Measurements from ENCODE around the gene ENOX2. TPM values are rescaled to one million over a fixed set of nuclear protein-coding genes. Genes with fewer than 3 reads are reported as not detected.

Gene ENOX2
- total RNA-seq, 1 donor from 2014 or later: 15.6 TPM

- Mint-ChIP-seq H3K27me3 (ENCODE audit: insufficient read depth) (no peaks in the 10 kb centered on the region), H3K36me3 (ENCODE audit: low read depth) (no peaks in the 10 kb centered on the region), H3K4me3 (no peak overlapping the region), H3K4me1 (ENCODE audit: low read depth) (no peaks in the 10 kb centered on the region), H3K27ac (no peak overlapping the region), H3K9me3 (no peaks in the 10 kb centered on the region)
- intact Hi-C loops (cut with micrococcal nuclease): no loop called here
- DNase-seq (ENCODE audit: low spot score): no peak
These were observed 144.9 kb downstream of the ENOX2 start for GRCh38 chrX:130758072-130758471.

- Mint-ChIP-seq H3K4me1 (ENCODE audit: low read depth) (no peaks in the 10 kb centered on the region), H3K27me3 (ENCODE audit: insufficient read depth) (no peaks in the 10 kb centered on the region), H3K4me3 (no peak overlapping the region), H3K9me3 (no peaks in the 10 kb centered on the region), H3K27ac (no peak overlapping the region), H3K36me3 (ENCODE audit: low read depth) (no peaks in the 10 kb centered on the region)
- DNase-seq (ENCODE audit: low spot score): no peak
- intact Hi-C loops (cut with micrococcal nuclease): no loop called here
These were observed 146.8 kb downstream of the ENOX2 start for GRCh38 chrX:130756233-130756632.

- Mint-ChIP-seq H3K4me3 (no peak overlapping the region), H3K4me1 (ENCODE audit: low read depth) (no peaks in the 10 kb centered on the region), H3K27me3 (ENCODE audit: insufficient read depth) (no peaks in the 10 kb centered on the region), H3K36me3 (ENCODE audit: low read depth) (no peaks in the 10 kb centered on the region), H3K27ac (no peak overlapping the region), H3K9me3 (no peaks in the 10 kb centered on the region)
- no peak for DNase-seq (ENCODE audit: low spot score)
- intact Hi-C loops (cut with micrococcal nuclease): no loop called here
These were observed 148.7 kb downstream of the ENOX2 start for GRCh38 chrX:130754353-130754752.

- no peak overlapping the region for H3K27ac Mint-ChIP-seq
- H3K36me3 Mint-ChIP-seq (ENCODE audit: low read depth): no peaks in the 10 kb centered on the region
- H3K4me3 Mint-ChIP-seq: no peak overlapping the region
- no peaks in the 10 kb centered on the region for H3K9me3 Mint-ChIP-seq
- intact Hi-C loops (cut with micrococcal nuclease): no loop called here
- no peaks in the 10 kb centered on the region for H3K4me1 Mint-ChIP-seq (ENCODE audit: low read depth)
- no peak for DNase-seq (ENCODE audit: low spot score)
- no peaks in the 10 kb centered on the region for H3K27me3 Mint-ChIP-seq (ENCODE audit: insufficient read depth)
These were observed 156.2 kb downstream of the ENOX2 start for GRCh38 chrX:130746709-130747342.

- H3K9me3 Mint-ChIP-seq: no peaks in the 10 kb centered on the region
- H3K4me3 Mint-ChIP-seq: no peak overlapping the region
- no peaks in the 10 kb centered on the region for H3K4me1 Mint-ChIP-seq (ENCODE audit: low read depth)
- no peaks in the 10 kb centered on the region for H3K27me3 Mint-ChIP-seq (ENCODE audit: insufficient read depth)
- no peaks in the 10 kb centered on the region for H3K36me3 Mint-ChIP-seq (ENCODE audit: low read depth)
- no peak for DNase-seq (ENCODE audit: low spot score)
- no peak overlapping the region for H3K27ac Mint-ChIP-seq
- intact Hi-C loops (cut with micrococcal nuclease): no loop called here
These were observed 156.9 kb downstream of the ENOX2 start for GRCh38 chrX:130746077-130746476.

- Mint-ChIP-seq H3K4me3 (no peak overlapping the region), H3K9me3 (no peaks in the 10 kb centered on the region), H3K36me3 (ENCODE audit: low read depth) (no peaks in the 10 kb centered on the region), H3K27ac (no peak overlapping the region), H3K27me3 (ENCODE audit: insufficient read depth) (no peaks in the 10 kb centered on the region), H3K4me1 (ENCODE audit: low read depth) (no peaks in the 10 kb centered on the region)
- no peak for DNase-seq (ENCODE audit: low spot score)
- intact Hi-C loops (cut with micrococcal nuclease): no loop called here
These were observed 161.4 kb downstream of the ENOX2 start for GRCh38 chrX:130741584-130741983.

GRCh38 chrX:130741151-130741550 is 161.9 kb downstream of the ENOX2 start:
- H3K36me3 Mint-ChIP-seq (ENCODE audit: low read depth): no peaks in the 10 kb centered on the region
- H3K27me3 Mint-ChIP-seq (ENCODE audit: insufficient read depth): no peaks in the 10 kb centered on the region
- DNase-seq (ENCODE audit: low spot score): no peak
- H3K9me3 Mint-ChIP-seq: no peaks in the 10 kb centered on the region
- intact Hi-C loops (cut with micrococcal nuclease): no loop called here
- H3K4me3 Mint-ChIP-seq: no peak overlapping the region
- no peak overlapping the region for H3K27ac Mint-ChIP-seq
- H3K4me1 Mint-ChIP-seq (ENCODE audit: low read depth): no peaks in the 10 kb centered on the region

- no peaks in the 10 kb centered on the region for H3K27me3 Mint-ChIP-seq (ENCODE audit: insufficient read depth)
- intact Hi-C loops (cut with micrococcal nuclease): no loop called here
- H3K4me3 Mint-ChIP-seq: no peak overlapping the region
- DNase-seq (ENCODE audit: low spot score): no peak
- H3K27ac Mint-ChIP-seq: no peak overlapping the region
- no peaks in the 10 kb centered on the region for H3K4me1 Mint-ChIP-seq (ENCODE audit: low read depth)
- H3K36me3 Mint-ChIP-seq (ENCODE audit: low read depth): no peaks in the 10 kb centered on the region
- no peaks in the 10 kb centered on the region for H3K9me3 Mint-ChIP-seq
These were observed 164.3 kb downstream of the ENOX2 start for GRCh38 chrX:130738638-130739195.

- Mint-ChIP-seq H3K36me3 (ENCODE audit: low read depth) (no peaks in the 10 kb centered on the region), H3K4me1 (ENCODE audit: low read depth) (no peaks in the 10 kb centered on the region), H3K27me3 (ENCODE audit: insufficient read depth) (no peaks in the 10 kb centered on the region), H3K4me3 (no peak overlapping the region), H3K9me3 (peaks cover 13% of the 10 kb centered on the region), H3K27ac (no peak overlapping the region)
- DNase-seq (ENCODE audit: low spot score): no peak
- intact Hi-C loops (cut with micrococcal nuclease): no loop called here
These were observed 168.3 kb downstream of the ENOX2 start for GRCh38 chrX:130734713-130735112.

- Mint-ChIP-seq H3K27ac (no peak overlapping the region), H3K27me3 (ENCODE audit: insufficient read depth) (no peaks in the 10 kb centered on the region), H3K4me3 (no peak overlapping the region), H3K4me1 (ENCODE audit: low read depth) (no peaks in the 10 kb centered on the region), H3K36me3 (ENCODE audit: low read depth) (no peaks in the 10 kb centered on the region), H3K9me3 (peaks cover 27% of the 10 kb centered on the region)
- intact Hi-C loops (cut with micrococcal nuclease): no loop called here
- no peak for DNase-seq (ENCODE audit: low spot score)
These were observed 174.8 kb downstream of the ENOX2 start for GRCh38 chrX:130728208-130728607.

- no peaks in the 10 kb centered on the region for H3K36me3 Mint-ChIP-seq (ENCODE audit: low read depth)
- intact Hi-C loops (cut with micrococcal nuclease): no loop called here
- H3K9me3 Mint-ChIP-seq: peaks cover 21% of the 10 kb centered on the region
- no peak overlapping the region for H3K4me3 Mint-ChIP-seq
- H3K27ac Mint-ChIP-seq: no peak overlapping the region
- no peak for DNase-seq (ENCODE audit: low spot score)
- no peaks in the 10 kb centered on the region for H3K27me3 Mint-ChIP-seq (ENCODE audit: insufficient read depth)
- H3K4me1 Mint-ChIP-seq (ENCODE audit: low read depth): no peaks in the 10 kb centered on the region
These were observed 176.3 kb downstream of the ENOX2 start for GRCh38 chrX:130726661-130727060.

GRCh38 chrX:130725519-130725918 is 177.5 kb downstream of the ENOX2 start:
- DNase-seq (ENCODE audit: low spot score): no peak
- Mint-ChIP-seq H3K4me3 (no peak overlapping the region), H3K36me3 (ENCODE audit: low read depth) (no peaks in the 10 kb centered on the region), H3K27me3 (ENCODE audit: insufficient read depth) (no peaks in the 10 kb centered on the region), H3K27ac (no peak overlapping the region), H3K4me1 (ENCODE audit: low read depth) (no peaks in the 10 kb centered on the region), H3K9me3 (peaks cover 21% of the 10 kb centered on the region)
- intact Hi-C loops (cut with micrococcal nuclease): no loop called here

- H3K9me3 Mint-ChIP-seq: no peaks in the 10 kb centered on the region
- H3K4me3 Mint-ChIP-seq: no peak overlapping the region
- no peaks in the 10 kb centered on the region for H3K4me1 Mint-ChIP-seq (ENCODE audit: low read depth)
- no peak overlapping the region for H3K27ac Mint-ChIP-seq
- H3K36me3 Mint-ChIP-seq (ENCODE audit: low read depth): no peaks in the 10 kb centered on the region
- intact Hi-C loops (cut with micrococcal nuclease): no loop called here
- DNase-seq (ENCODE audit: low spot score): no peak
- H3K27me3 Mint-ChIP-seq (ENCODE audit: insufficient read depth): no peaks in the 10 kb centered on the region
These were observed 183.6 kb downstream of the ENOX2 start for GRCh38 chrX:130719413-130719812.

- H3K4me3 Mint-ChIP-seq: no peak overlapping the region
- H3K4me1 Mint-ChIP-seq (ENCODE audit: low read depth): no peaks in the 10 kb centered on the region
- intact Hi-C loops (cut with micrococcal nuclease): no loop called here
- no peaks in the 10 kb centered on the region for H3K36me3 Mint-ChIP-seq (ENCODE audit: low read depth)
- H3K27ac Mint-ChIP-seq: no peak overlapping the region
- no peaks in the 10 kb centered on the region for H3K27me3 Mint-ChIP-seq (ENCODE audit: insufficient read depth)
- DNase-seq (ENCODE audit: low spot score): no peak
- H3K9me3 Mint-ChIP-seq: no peaks in the 10 kb centered on the region
These were observed 184.9 kb downstream of the ENOX2 start for GRCh38 chrX:130718137-130718536.

All from activated T-helper 1 cell treated with anti-CD3 and anti-CD28 coated beads, Interleukin-12 subunit alpha, Interleukin-12 subunit beta, Interleukin-2, Interleukin-4 antibody, amounts not matched to agents 30 ng/mL and 10 ng/mL and 1 ng/mL, durations not matched to agents 14 hours and 24 hours and 36 hours (primary cell).